ENCODE data around the gene SSX5. TPM values are rescaled to one million over a fixed set of nuclear protein-coding genes. Genes with fewer than 3 reads are reported as not detected.
"Not testable (repeated sequence)": the region's sequence is repeated elsewhere in the genome, so short reads cannot be mapped to it uniquely, and the experiment has no call there.

Gene SSX5
- total RNA-seq, 2 experiments from 2014 or later, result not detected

GRCh38 chrX:48141810-48142508 is 54.6 kb downstream of the SSX5 start:
- H3K27me3 Mint-ChIP-seq; H3K36me3 Mint-ChIP-seq; intact Hi-C loops (cut with micrococcal nuclease); H3K9me3 Mint-ChIP-seq; POLR2A ChIA-PET; H3K27ac Mint-ChIP-seq; H3K4me3 Mint-ChIP-seq; DNase-seq; CTCF ChIA-PET: not testable (repeated sequence)
- peaks cover 12% of the 10 kb centered on the region for H3K4me1 Mint-ChIP-seq (ENCODE audit: low read depth)

- H3K4me3 Mint-ChIP-seq; H3K36me3 Mint-ChIP-seq; H3K27me3 Mint-ChIP-seq; H3K9me3 Mint-ChIP-seq; CTCF ChIA-PET; intact Hi-C loops (cut with micrococcal nuclease); POLR2A ChIA-PET; H3K27ac Mint-ChIP-seq; DNase-seq: not testable (repeated sequence)
- H3K4me1 Mint-ChIP-seq (ENCODE audit: low read depth), result peaks cover 11% of the 10 kb centered on the region
These were observed 57.5 kb downstream of the SSX5 start for GRCh38 chrX:48139076-48139475.

Other genes with a start within 250 kb of the SSX5 start
- gene ZNF182, start 192.8 kb downstream of the SSX5 start, total RNA-seq, result 1 to 10 TPM; 6.5 to 7.1 TPM
- not detected for gene SPACA5, start 189.8 kb downstream of the SSX5 start, total RNA-seq
- 1 to 10 TPM; 1.5 to 2.4 TPM for gene ZNF630, start 125.2 kb downstream of the SSX5 start, total RNA-seq
- gene SPACA5B, start 66.2 kb downstream of the SSX5 start, total RNA-seq, result not detected
- not detected for gene SSX1, start 58.6 kb upstream of the SSX5 start, total RNA-seq
- not detected for gene SSX3, start 159.9 kb upstream of the SSX5 start, total RNA-seq
- not detected for gene SSX4, start 186.7 kb upstream of the SSX5 start, total RNA-seq
- gene SSX4B, start 215.2 kb upstream of the SSX5 start, total RNA-seq, result not detected